NCI-H460 (cell line): ENCODE results near the gene SLC36A1. TPM values are rescaled to one million over a fixed set of nuclear protein-coding genes. Genes with fewer than 3 reads are reported as not detected.

Experiments
- DNase-seq: peaks from one replicate; pipeline ENCODE4 v3.0.0-alpha.2; 2016; ENCODE audit warnings: low read depth; ENCODE audit errors: extremely low read depth
- small RNA-seq, 2 experiments: library from RNA; depleted of rRNA; stranded (forward); fragments of <200 nt; gene quantifications; one replicate each; pipeline ENCODE3, GENCODE V24; 2014
- total RNA-seq: library from RNA; depleted of rRNA; stranded (reverse); fragments of >200 nt; shearing (Covaris generic); gene quantifications from 2 replicates; pipeline ENCODE4 v1.2.3, GENCODE V29; 2014; rRNA removed

Gene SLC36A1
- total RNA-seq, 1 experiment from 2014 or later: 9.3 TPM

DNA sequence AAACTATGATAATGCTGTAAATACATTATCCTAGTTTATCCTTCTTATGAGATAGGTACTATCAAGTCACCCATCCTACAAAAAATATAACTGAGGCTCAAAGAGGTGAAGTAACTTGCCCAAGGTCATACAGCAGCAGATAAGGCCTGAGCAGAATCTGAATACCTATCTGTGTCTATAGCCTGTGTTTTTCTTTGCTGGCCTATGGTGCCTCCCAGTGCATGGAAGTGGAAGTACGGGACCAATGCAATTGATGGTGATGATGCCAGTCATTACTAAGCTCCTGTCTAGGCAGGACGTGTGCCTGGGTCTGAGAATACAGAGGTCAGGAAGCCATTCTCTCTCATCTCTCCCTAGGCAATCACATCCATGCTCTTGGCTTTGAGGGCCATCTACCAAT, 75.9 kb downstream of the SLC36A1 start:
- peak; percentile 44 for DNase-seq

DNA sequence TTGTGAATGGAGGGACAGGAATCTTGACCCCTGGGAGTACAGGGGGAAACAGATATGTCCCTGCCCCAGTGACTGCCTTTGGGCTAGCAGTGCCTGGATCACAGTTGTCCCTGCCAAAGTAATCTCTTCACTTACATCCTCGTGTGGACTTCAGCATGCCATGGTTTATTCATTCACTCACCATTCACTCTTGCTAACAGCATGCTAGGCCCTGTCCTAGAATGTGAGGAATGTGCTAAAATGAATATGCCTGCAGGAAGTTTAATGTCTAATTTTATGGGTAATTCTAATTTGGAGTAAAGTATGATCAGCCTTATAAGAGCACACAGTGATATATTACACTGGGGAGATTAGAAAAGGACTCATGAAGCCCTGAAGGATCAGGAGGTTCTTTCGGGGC, 80.8 kb downstream of the SLC36A1 start:
- no peak for DNase-seq

DNA sequence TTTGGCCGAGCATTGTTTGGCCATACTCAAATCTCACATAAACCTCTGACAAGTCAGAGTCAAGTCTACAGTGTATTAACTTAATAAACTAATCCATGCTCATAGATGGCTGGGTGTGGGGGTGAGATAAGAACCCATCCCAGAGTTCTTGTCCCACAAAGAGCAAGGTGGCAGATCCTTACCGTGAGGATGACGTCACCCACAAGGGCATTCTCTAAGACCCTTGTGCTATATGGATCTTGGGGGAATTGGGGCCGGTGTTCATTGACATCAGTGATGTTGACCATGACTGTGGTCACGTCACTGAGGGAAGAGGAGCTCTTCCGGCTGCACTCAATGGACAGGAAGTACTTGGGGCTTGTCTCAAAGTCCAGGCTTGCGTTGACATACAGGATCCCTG, 81.6 kb downstream of the SLC36A1 start:
- no peak for DNase-seq

DNA sequence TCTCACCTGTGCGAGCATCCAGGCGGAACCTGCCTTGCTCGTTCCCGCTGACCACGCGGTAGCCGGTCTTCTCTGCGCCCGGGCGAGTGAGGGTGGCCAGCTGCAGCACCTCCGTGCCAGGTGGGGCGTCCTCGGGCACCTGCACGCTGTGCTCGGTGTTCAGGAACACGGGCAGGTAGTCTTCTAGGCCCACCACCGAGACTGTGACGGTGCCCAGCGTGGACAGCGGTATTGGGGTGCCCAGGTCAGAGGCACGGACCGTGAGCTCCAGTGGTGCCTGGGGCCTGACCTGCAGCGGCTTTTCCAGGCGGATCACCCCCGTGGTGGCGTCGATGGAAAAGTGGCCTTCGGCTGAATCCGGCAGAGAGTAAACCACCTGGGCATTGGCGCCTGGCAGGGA, 84.2 kb downstream of the SLC36A1 start:
- DNase-seq: no peak

DNA sequence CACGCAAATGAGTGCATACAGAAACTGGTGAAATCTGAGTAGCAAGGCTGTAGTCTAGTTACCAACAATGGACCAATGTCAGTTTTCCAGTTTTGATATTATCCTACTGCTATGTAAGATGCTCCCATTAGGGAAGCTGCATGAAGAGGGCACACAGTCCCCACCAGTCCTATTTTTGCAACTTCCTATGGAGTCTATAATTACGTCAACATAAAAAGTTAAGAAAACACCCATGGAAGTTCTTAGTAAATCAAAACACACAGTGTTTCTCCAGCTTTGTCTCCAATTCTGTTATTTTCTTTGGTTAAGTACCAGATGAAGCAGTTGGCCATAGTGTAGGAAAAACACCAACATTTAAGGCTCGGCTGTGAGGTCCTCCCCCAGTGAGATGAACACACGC, 85.0 kb downstream of the SLC36A1 start:
- DNase-seq: no peak

DNA sequence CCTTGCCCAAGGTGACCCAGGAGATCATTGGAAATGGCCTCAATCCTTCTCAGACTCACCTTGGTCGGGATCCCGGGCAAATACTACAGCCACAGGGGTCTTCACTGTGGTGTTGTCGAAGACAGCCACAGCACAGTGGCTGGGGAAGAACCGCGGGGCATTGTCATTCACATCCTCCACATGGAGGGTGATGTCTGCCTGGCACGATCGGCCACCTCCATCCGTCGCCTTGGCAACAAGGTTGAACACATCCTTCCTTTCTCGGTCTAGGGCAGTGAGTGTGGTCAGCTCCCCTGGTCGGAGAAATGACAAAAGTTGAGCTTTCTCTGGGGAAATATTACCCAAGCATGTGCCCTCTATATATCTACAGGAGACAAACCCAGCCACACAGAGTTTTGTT, 86.9 kb downstream of the SLC36A1 start:
- no peak for DNase-seq

DNA sequence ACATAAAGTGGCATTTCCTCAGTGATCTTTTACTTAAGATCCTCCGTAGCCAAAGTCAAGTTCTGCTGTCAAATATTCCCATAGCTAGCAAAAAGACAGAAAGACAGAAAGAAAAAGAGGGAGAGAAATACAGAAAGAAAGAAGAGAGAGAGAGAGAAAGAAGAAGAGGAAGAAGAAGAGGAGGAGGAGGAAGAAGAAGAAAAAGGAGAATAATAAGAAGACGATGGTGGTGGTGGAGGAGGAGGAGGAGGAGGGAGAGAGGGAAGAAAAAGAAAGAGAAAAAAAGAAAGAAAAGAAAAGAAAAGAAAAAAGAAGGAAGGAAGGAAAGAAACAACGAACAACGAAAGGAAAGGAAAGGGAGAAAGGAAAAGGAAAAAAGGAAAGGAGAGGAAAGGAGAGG, 89.6 kb downstream of the SLC36A1 start:
- no peak for DNase-seq

DNA sequence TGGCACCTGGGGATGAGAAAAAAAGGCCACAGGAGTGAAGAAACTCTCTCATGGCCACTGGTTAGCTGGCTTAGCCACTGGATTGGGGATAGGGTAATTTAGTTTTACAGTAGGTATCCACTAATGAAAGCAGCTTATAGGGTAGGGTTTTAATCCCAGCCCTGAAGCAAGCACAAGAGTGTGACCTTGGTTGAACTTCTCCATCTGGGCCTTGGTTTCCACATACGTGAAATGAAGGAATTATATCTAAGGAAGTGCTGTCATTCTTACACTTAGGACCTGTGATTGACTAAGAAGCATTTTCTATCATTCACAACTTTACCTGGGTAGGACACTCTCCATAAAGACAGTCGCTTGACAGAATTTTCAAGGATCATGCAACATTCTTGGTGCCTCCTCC, 94.2 kb downstream of the SLC36A1 start:
- DNase-seq: no peak

Small RNA genes within 50 kb of the gene (small RNA-seq; reads per million reads assigned to genes)
- 0 reads per million in 2 experiments for gene MIR6499
- 0 reads per million in 2 experiments for gene RNA5SP197

Other genes with a start within 250 kb of the SLC36A1 start
- gene CCDC69, start 223.5 kb upstream of the SLC36A1 start, total RNA-seq: 1.2 and 1.9 TPM in 2 replicates
- 19.4 and 23.2 TPM in 2 replicates for gene GM2A, start 194.4 kb upstream of the SLC36A1 start, total RNA-seq
- not detected in 2 replicates for gene SLC36A3, start 143.8 kb upstream of the SLC36A1 start, total RNA-seq
- not detected in 2 replicates for gene SLC36A2, start 100.0 kb upstream of the SLC36A1 start, total RNA-seq
- gene FAT2, start 143.7 kb downstream of the SLC36A1 start, total RNA-seq: not detected in 2 replicates
- 0.29 and 0.45 TPM in 2 replicates for gene SPARC, start 239.3 kb downstream of the SLC36A1 start, total RNA-seq